ENCODE data around the gene NAA40. TPM values are rescaled to one million over a fixed set of nuclear protein-coding genes. Genes with fewer than 3 reads are reported as not detected.

The NAA40 gene
- total RNA-seq, 4 donors from 2014 or later: 5.4 to 14.5 (median 8.2) TPM

- TF ChIP-seq CTCF (IDR thresholded peaks at IDR 0.05): no peak
- ATAC-seq (ENCODE audit: low FRiP score) (peak; percentile 87), DNase-seq (ENCODE audit: low spot score) (peak; percentile 69)
Observed at GRCh38 chr11:63986156-63986931, 47.5 kb downstream of the NAA40 start, which contains the start of gene OTUB1. TSS of gene OTUB1 (plus strand) at chr11:63986438. CDS start at chr11:63986457, 19 bp downstream.

GRCh38 chr11:63986932-63987513, 48.2 kb downstream of the NAA40 start:
- DNase-seq (ENCODE audit: low spot score) (no peak), ATAC-seq (ENCODE audit: low FRiP score) (no peak)
- TF ChIP-seq CTCF (IDR thresholded peaks at IDR 0.05): no peak

- TF ChIP-seq CTCF (IDR thresholded peaks at IDR 0.05): no peak
- no peak for DNase-seq (ENCODE audit: low spot score)
- ATAC-seq (ENCODE audit: low FRiP score): no peak
Observed at GRCh38 chr11:63991558-63991957, 52.8 kb downstream of the NAA40 start.

GRCh38 chr11:63993100-63993499, 54.3 kb downstream of the NAA40 start:
- DNase-seq (ENCODE audit: low spot score) (no peak), ATAC-seq (ENCODE audit: low FRiP score) (no peak)
- TF ChIP-seq CTCF (IDR thresholded peaks at IDR 0.05): no peak

GRCh38 chr11:63993993-63994392, 55.2 kb downstream of the NAA40 start:
- DNase-seq (ENCODE audit: low spot score): no peak
- no peak for ATAC-seq (ENCODE audit: low FRiP score)
- TF ChIP-seq CTCF (IDR thresholded peaks at IDR 0.05): no peak

GRCh38 chr11:63996512-63996911, 57.7 kb downstream of the NAA40 start:
- DNase-seq (ENCODE audit: low spot score) (no peak), ATAC-seq (ENCODE audit: low FRiP score) (no peak)
- no peak for TF ChIP-seq CTCF (IDR thresholded peaks at IDR 0.05)
